COLO829 (cell line): ENCODE results near the gene SDK1.
"Not testable (repeated sequence)": the region's sequence is repeated elsewhere in the genome, so short reads cannot be mapped to it uniquely, and the experiment has no call there.

Experiments used
- DNase-seq: peaks from one replicate; pipeline ENCODE4 v3.0.0; 2012; ENCODE audit warnings: low spot score

SDK1 gene

GRCh38 chr7:4076701-4077294 lies 775.7 kb downstream of the SDK1 start:
- DNase-seq = no peak

DNA sequence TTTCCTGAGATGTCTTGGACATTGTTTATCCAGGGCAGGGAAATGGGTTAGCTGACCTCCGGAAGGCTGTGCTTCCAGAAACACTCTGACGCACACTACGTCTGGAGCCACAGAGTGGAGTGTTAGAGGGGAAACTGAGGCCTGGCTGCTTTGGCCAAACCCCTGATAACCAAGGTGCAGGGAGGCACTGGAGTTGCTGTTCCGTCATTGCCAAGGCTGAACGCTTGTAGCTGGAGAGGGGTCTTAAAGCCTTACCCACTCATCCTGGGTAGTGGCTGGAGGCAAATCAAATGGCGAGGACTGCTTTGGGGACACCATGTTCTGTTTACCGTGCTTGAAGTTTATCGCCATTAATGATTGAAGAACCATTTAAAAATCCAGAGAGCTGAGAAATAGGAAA lies 776.9 kb downstream of the SDK1 start:
- DNase-seq = no peak

DNA sequence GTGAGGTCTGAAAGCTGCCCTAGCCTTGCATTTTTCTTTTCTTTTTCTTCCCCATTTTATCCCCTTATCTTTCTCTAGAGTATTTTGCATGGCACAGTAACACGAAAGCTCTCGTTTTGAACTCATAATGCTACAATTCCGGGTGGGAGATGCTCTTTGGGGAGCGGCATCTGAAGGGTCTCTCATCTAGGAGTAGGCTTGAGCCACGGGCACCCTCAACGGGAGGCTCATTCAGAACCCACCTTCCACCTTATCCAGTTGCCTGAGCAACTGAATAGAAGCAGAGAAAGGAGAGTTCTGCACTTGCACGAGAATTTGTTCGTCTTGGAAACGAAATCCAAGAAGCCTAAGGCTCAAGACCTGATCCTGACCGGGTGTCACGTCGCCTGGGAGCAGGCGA lies 777.5 kb downstream of the SDK1 start:
- no peak for DNase-seq

GRCh38 chr7:4079366-4079765 lies 778.3 kb downstream of the SDK1 start:
- no peak for DNase-seq

DNA sequence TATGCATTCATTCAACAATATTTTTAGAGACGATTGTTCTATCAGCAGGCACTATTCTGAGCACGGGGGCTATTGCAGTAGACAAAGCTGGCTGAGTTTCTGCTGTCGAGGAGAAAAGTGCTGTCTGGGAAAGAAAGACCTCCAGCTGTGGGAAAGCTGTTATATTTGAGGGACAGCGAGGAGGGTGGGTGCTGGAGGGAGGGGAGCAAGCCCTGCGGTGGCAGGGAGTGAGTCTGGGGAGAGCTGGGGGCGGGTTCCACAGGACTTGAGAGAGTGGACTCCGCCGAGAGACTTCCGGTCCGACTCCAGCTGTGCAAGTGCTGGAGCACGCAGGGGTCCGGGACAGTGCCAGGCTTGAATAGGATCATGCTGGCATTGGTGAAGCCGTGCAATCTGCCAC lies 778.9 kb downstream of the SDK1 start:
- DNase-seq = no peak

DNA sequence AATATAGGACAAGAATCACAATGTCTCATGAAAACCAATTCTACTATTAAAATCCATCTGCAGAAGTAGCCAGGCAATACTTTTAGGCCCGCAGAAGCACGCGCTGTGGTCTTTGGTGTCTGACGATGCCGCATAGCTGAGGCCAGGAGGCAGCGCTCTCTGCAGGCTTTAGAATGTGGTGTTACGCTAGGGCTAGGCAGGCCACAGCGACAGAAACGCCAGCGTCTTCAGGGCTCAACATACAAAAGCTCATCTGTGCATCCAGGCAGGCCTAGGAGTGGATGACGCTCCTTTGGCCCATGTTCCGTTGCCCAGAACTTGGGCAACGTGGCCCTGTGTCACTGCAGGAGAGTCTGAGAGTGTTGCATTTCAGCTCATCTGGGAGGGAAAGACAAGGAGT lies 779.9 kb downstream of the SDK1 start:
- DNase-seq = no peak

GRCh38 chr7:4083513-4083912 lies 782.5 kb downstream of the SDK1 start:
- no peak for DNase-seq

GRCh38 chr7:4084271-4084670 lies 783.2 kb downstream of the SDK1 start:
- no peak for DNase-seq

- DNase-seq = no peak
These were observed 785.1 kb downstream of the SDK1 start for GRCh38 chr7:4085937-4086691.

GRCh38 chr7:4086723-4087122 lies 785.7 kb downstream of the SDK1 start:
- DNase-seq = no peak

DNA sequence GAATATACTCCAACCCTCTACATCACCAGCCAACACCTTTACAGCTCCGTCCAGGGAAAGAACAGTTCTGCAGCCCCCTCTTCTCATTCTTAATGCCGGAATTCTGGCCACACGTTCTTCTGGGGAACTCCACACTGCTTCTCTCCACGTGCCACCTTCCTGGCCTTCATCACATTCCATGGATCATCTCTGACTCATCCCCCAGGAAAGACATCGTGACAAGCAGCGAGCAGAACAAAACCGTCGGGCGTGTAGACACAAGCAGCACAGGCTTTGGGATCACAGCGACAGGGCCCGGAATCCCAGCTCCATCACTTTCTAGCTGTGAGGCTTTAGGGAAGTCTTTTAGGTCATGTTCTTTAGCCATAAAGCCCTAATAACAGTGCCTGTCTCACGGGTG lies 790.7 kb downstream of the SDK1 start:
- DNase-seq = no peak

- no peak for DNase-seq
These were observed 792.0 kb downstream of the SDK1 start for GRCh38 chr7:4093035-4093434.

GRCh38 chr7:4093483-4093882 lies 792.4 kb downstream of the SDK1 start:
- no peak for DNase-seq

GRCh38 chr7:4094158-4094557 lies 793.1 kb downstream of the SDK1 start:
- DNase-seq = not testable (repeated sequence)

DNA sequence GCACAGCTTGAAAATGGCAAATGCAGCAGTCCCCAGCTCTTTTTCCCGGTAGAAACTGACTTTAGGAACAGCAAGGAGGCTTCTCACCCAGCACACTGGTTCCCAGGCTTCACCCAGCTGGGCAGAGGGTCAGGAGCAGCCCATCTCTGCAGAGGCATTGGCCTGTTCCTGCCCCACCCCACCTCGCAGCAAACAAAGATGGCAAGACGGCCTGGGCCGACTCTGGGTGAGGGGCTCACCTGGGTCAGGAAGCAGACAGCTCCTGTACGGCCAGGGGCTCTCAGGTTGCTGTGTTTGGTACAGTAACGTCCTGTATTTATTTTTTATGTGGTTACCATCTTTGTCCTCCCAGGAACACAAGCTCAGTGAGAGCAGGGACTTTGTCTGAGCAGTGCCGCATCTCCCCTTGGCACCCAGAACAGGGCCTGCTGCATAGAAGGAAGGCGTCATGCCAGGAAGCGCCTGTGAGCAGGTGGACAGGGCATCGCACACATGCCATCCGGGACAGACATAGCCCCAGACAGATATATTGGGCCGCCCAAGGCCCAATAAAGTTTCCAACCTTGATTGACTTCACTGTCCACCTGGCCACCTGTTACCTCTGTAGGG lies 796.1 kb downstream of the SDK1 start:
- no peak for DNase-seq

GRCh38 chr7:4098169-4098568 lies 797.1 kb downstream of the SDK1 start:
- DNase-seq = no peak

DNA sequence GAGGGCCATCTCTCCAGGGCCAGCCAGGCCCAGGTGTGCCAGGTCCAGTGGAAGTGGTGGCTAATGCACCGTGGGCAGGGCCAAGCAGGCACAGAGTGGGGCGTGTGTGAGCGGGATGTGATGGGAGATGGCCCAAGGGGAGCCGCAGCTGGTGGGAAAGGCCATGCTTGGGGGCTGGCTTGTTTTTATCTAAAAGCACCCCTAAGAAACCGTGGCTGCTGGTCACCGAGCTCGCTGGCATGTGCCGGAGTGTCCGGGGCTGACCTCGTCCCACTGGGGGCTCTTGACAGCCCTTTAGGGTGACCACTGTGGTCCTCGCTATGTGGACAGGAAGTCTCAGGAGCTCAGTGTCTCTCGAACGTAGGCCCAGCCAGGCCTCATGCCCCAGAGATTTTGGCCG lies 798.6 kb downstream of the SDK1 start:
- DNase-seq = no peak

- DNase-seq = no peak
These were observed 799.1 kb downstream of the SDK1 start for GRCh38 chr7:4100148-4100547.

DNA sequence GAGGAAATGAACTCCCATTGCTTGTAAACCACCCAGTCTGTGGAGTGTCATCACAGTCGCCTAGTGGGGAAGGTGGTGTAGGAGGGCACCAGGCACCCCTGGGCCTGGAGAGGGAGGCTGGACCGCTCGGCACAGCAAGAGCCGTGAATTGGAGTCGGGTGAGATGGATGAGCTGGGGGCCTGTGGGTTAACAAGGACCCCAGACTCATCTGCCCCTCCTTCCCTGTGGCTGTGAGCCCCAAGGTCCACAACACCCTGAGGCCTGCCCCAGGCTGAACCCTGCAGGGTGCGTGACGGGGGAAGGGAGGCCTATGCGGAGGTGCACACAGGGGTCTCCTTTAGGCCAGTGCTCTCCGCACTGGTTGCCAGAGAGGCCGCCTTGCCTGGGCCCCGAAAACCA lies 799.6 kb downstream of the SDK1 start:
- no peak for DNase-seq

DNA sequence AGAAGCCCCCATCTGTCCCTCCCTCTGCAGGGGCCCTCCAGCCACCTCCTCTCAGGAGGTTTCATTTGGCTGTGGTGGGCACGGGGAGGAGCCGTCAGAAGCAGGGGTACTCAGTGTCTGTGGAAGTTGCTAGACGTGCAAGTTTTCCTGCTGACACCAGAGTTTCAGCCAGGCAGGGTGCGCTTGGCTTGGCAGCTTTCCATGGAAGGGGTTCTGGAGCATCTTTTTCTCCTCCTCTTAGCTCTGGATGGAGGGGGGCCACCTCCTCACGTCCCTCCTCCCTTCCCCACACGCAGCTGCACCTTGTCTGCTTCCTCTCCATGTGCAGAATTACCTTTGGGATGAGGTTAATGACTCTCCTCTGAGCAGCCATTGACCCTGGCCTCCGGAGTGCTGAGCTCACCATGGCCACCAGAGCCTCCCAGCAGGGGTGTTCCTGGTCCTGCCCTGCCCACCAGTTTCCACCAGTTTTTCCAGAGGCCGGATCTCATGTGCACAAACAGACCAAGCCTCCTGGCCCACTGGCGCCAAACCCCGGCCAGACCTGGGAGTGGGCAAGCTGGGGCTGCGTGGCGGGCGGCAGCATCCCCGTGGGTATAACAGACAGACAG lies 801.3 kb downstream of the SDK1 start:
- DNase-seq = no peak

- DNase-seq = peak; percentile 14
These were observed 802.5 kb downstream of the SDK1 start for GRCh38 chr7:4103352-4104091.

DNA sequence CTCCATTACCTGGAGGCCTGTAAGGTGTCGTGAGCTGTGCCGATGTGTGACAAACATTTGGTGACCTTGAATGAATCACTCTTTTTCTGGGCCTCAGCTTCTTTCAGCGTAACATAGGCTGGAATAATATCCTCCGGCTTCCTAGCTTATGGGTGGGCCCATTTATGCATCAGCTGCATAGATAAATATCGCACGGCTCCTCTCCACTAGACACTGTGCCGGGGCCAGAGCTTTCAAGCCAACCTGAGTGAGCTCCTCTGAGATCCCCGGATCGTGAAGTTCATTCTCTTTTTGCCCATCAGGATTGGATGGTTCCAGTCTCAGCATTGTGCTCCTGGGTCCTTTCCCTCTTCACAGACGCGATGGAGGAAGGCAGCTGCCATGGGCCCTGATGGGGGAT lies 806.8 kb downstream of the SDK1 start:
- no peak for DNase-seq

GRCh38 chr7:4108951-4109350 lies 807.9 kb downstream of the SDK1 start:
- no peak for DNase-seq
